DMS114 treated with DMSO at 0.1 percent for 48 hours (cell line): ENCODE data around the gene CALR3.
"Not testable (repeated sequence)": the region's sequence is repeated elsewhere in the genome, so short reads cannot be mapped to it uniquely, and the experiment has no call there.

Experiments
- DNase-seq: peaks from one replicate; lab custom pipeline; 2025; ENCODE audit not compliant: unreplicated experiment; lab: John Stamatoyannopoulos, UW

Gene CALR3

DNA sequence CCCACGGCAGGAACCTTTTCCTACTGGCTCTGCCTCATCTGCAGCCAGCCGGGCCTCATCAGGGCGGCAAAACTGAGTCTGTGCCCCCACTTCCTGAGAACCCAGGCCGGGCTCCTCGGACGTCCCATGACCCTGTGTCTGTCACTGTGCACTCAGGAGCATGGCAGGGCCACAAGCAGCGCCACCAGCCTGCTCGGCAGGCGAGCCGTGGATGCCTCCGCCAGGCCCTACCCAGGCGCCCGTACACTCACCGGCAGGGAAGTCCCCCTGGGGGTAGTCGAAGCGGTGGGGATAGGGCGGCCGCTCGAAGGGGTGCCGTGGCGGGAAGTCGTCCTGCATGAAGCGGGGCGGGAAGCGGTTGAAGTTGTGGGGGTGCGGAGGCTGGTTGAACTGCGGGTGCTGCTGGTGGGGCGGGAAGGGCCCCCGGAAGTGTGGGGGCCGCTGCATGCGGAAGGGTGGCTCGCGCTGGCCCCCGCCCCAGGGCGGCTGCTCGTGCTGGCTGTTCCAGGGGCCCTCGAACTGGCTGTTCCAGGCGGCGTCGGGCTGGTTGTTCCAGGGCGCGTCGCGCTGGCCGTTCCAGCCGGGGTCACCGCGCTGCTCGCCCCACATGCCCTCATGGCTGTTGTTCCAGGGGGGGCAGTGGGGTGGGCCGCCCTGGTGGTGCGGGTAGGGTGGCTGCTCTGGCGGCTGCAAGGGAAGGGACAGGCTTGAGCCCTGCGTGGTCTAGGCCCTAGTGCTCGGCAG is 29.2 kb upstream of the CALR3 start:
- no peak for DNase-seq

GRCh38 chr19:16522559-16523377 is 26.8 kb upstream of the CALR3 start:
- DNase-seq = no peak

DNA sequence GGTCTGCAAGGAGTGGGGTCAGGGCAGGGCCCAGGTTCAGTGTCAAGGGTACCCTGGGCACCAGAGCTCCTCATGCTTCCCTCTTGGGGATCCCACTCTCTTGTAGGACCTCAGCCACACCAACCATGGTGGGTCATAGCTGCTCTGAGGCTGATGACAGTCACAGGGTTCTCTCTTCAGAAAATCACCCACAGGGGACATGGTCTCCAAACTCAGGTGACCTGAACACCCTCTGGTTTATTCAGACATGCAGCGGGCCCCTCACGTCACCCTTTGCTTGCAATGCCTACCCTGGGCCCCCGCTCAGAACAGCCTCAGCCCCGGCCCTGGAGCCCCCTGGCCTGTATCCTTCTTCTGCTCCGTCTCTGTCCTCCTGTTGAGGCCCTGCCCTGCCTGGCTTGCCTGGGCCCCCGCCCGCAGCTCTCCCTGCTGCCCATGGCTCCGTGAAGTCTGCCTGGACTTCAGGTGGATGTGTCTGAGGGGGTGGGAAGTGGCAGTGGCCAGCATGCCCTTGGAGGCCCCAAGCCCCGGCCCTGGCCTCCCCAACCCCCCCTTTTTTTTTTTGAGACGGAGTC is 25.8 kb upstream of the CALR3 start:
- no peak for DNase-seq

GRCh38 chr19:16520986-16521624 is 25.1 kb upstream of the CALR3 start:
- DNase-seq = no peak

DNA sequence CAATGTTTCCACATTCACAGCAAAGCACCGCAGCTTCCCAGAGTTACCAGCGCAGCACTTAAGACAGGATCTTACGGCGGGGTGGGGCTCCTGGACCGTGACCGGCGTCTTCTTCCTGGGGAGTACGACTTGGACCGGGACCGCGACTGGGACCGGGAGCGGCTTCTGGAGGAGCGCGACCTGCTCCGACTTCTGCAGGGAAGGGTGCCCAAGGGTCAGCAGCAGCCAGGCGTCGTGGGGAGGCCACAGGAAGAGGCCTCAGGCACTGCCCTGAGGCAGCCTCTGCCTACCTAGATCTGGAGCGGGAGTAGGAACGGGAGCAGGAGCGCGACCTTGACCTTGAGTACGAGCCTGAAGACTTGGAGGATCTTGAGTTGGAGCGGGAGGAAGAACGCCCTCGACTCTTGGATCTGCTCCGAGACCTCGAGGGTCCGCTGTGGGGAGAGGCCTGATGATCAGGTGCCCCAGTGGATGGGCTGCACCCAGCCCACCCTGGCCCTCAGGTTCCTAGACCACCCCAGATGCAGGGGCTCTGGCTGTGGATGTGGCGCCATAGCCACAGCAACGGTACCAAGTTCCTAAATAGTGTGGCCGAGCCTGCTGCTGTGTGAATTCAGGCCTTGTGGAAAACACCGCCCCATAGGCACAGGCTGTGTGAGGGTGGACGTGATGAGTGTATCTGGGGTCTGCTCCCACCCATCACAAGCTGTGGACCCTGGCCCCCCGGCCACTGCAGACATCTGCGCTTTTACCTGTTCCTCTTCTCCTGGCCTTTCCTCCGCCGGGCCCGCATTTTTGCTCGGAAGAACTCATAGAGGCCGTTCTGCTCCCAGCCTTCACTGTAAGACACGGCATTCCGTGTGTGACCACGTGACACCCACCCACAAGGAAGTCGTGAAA is 24.4 kb upstream of the CALR3 start:
- DNase-seq = no peak

- DNase-seq = no peak
Measured at GRCh38 chr19:16519230-16519687, 23.3 kb upstream of the CALR3 start.

DNA sequence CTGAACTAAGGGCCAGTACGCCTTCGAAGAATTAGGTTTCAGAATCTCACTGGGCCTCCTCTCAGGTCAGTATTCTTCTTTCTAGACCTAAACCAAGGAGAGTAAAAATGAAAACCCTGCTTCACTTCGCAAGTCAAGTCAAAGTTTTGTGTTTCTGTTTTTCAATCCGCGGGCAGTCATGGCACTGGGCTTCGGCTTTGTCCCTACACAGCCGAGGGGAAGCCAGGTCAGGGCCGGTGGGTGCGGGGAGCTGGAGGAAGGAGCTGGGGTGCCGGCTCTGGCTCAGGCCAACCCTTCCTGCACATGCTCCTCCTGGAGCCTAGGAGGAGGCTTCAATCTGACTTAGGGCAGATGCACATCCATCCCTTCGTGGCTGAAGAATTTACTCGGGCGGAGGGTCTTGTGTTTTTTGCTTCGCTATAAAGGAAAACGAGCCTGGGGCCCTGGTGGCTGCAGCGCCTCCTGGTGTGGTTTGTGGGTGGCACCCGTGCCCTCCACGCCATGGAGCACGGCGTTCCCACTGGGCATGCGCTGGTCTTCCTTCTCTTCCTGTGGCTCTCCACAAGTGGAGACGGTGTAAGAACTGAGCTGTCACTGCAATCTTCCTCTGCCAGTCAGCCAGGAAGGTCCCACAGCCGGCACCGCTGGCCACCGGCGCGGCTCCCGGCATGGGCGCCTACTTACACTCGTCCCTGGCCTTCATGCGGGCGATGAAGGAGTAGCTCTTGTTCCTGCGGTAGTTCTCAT is 22.7 kb upstream of the CALR3 start:
- no peak for DNase-seq

GRCh38 chr19:16518061-16518460 is 22.1 kb upstream of the CALR3 start:
- DNase-seq = no peak

- no peak for DNase-seq
Measured at GRCh38 chr19:16516923-16517610, 21.1 kb upstream of the CALR3 start.

GRCh38 chr19:16516381-16516780 is 20.4 kb upstream of the CALR3 start:
- no peak for DNase-seq

GRCh38 chr19:16514383-16515019 is 18.5 kb upstream of the CALR3 start:
- DNase-seq = no peak

DNA sequence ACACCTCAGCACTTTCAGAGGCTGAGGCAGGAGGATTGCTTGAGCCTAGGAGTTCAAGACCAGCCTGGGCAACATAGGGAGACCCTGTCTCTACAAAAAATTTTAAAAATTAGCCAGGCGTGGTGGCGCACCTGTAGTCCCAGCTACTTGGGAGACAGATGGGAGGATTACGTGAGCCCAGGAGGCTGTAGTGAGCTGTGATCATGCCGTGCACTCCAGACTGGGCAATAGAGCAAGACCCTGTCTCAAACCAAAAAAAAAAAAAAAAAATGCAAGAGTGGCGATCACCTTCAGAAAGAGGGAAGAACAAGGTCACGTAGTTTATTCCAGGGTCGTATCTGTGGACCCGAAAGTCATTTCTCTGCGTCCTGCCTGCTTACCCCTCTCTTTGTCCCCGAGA is 16.6 kb upstream of the CALR3 start:
- DNase-seq = not testable (repeated sequence)

- DNase-seq = no peak
Measured at GRCh38 chr19:16509141-16510061, 13.4 kb upstream of the CALR3 start.

GRCh38 chr19:16508546-16508945 is 12.6 kb upstream of the CALR3 start:
- DNase-seq = no peak

DNA sequence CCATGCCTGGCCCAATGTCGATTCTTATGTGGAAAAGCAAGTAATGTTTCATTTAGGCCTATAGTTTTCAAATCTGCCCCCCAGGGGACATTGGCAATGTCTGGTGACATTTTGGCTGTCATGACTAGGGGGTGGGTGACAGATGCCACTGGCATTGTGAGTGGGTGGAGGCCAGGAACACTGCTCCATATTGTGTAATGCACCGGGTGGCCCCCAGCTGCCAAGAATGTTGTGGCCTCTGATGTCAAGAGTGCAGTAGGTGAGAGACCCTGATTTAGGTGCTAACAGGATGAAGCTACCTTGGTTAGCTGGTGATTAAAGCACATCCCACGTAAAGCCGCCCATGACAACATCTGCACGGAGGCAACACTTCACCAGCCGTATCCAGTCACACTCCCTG is 11.0 kb upstream of the CALR3 start:
- no peak for DNase-seq

- not testable (repeated sequence) for DNase-seq
Measured at GRCh38 chr19:16506161-16506560, 10.2 kb upstream of the CALR3 start.

GRCh38 chr19:16504271-16504670 is 8.3 kb upstream of the CALR3 start:
- DNase-seq = no peak

DNA sequence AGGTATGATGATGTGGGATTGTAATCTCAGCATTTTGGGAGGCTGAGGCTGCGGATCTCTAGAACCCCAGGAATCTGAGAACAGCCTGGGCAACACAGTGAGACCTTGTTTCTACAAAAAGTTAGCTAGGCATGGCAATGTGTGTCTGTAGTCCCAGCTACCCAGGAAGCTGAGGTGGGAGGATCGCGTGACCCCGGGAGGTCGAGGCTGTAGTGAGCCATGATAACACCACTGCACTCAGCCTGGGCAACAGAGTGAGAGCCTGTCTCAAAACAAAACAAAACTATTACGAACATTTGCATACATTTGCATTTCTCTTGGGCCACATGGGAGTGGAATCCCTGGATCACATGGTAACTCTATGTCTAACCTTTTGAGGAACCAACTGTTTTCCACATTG is 1.9 kb upstream of the CALR3 start:
- DNase-seq = no peak
